Kidney (tissue), 14 donors: ENCODE measurements around the gene IFT88. TPM values are rescaled to one million over a fixed set of nuclear protein-coding genes. Genes with fewer than 3 reads are reported as not detected.
A peak's percentile ranks its signal among the peaks of the same experiment; 100 is the strongest.

Source experiments
- DNase-seq, 5 donors: peaks; one replicate each; pipeline ENCODE4 v3.0.0-alpha.2; 2013 to 2020
- FAIRE-seq: peaks from 2 replicates; lab custom pipeline; 2012; peaks lifted over from hg19 to GRCh38; lab: Jason Lieb, UNC
- H3K27ac ChIP-seq, 2 donors: one replicate each; pipeline ENCODE4 v1.7.0; 2013; ENCODE audit warnings: low read depth in 2 of 2, low read length in 2 of 2, inconsistent platforms in 1 of 2
- H3K27me3 ChIP-seq: one replicate; pipeline ENCODE4 v1.7.1; 2013; ENCODE audit warnings: low read length, inconsistent platforms; ENCODE audit not compliant: control insufficient read depth, insufficient read depth
- H3K36me3 ChIP-seq, 3 donors: one replicate each; pipeline versions ENCODE4 v1.7.0 to v1.7.1; 2013; ENCODE audit warnings: low read length in 3 of 3, control low read depth in 1 of 3, inconsistent platforms in 1 of 3; ENCODE audit not compliant: insufficient read depth in 3 of 3, control insufficient read depth in 2 of 3
- H3K4me1 ChIP-seq, 3 donors: one replicate each; pipeline versions ENCODE4 v1.7.0 to v1.7.1; 2013; ENCODE audit warnings: low read length in 3 of 3, inconsistent platforms in 1 of 3, low read depth in 1 of 3; ENCODE audit not compliant: control insufficient read depth in 2 of 3, insufficient read depth in 2 of 3
- H3K4me3 ChIP-seq, 3 donors: one replicate each; pipeline versions ENCODE4 v1.7.0 to v1.8.1; 2013; ENCODE audit warnings: low read length in 3 of 3, control low read depth in 1 of 3, inconsistent platforms in 1 of 3
- H3K9ac ChIP-seq, 3 donors: one replicate each; pipeline versions ENCODE4 v1.7.0 to v1.7.1; 2013; ENCODE audit warnings: low read length in 3 of 3, control low read depth in 1 of 3, inconsistent platforms in 1 of 3
- H3K9me3 ChIP-seq, 3 donors: one replicate each; pipeline versions ENCODE4 v1.7.0 to v1.7.1; 2013; ENCODE audit warnings: low read length in 3 of 3, control low read depth in 1 of 3, inconsistent platforms in 1 of 3; ENCODE audit not compliant: control insufficient read depth in 2 of 3, insufficient read depth in 1 of 3
- intact Hi-C: fragments of 100-400 bp; cut with DNase I; formaldehyde crosslinking; loops from one replicate; pipeline ENCODE4 v1.11.1; 2022
- polyA plus RNA-seq: library from polyadenylated mRNA; stranded (reverse); fragments of 350-450 nt; fragmentation: Illumina TruSeq; extraction: RNeasy Lipid Tissue Mini Kit (QIAGEN cat#74804); gene quantifications from one replicate; pipeline ENCODE4 v1.2.3, GENCODE V29; 2014; ENCODE audit warnings: low read depth, low replicate concordance; ENCODE audit not compliant: insufficient read depth
- total RNA-seq: library from RNA; stranded (reverse); fragmentation: NEBNext Ultra II Directional; extraction: Animal tissue kit (Norgen Biotek cat#: 25700); gene quantifications from one replicate; pipeline ENCODE4 v1.2.1, GENCODE V29; 2021
- TF ChIP-seq, protein P1 (sequence below): IDR thresholded peaks from 3 replicates; pipeline ENCODE4 v1.5.1; 2012; ENCODE audit warnings: mild to moderate bottlenecking, moderate library complexity, borderline replicate concordance; ENCODE audit not compliant: insufficient read depth; ENCODE audit errors: extremely low read depth
- donor health status: control.
- donor health status: control.
- donor health status: control.
- donor health status: control.
- donor health status: control.
- donor health status: DM: yes; HTN: yes; CAD: no.
- donor health status: Normal renal cell carcinoma (clear cell type).

Gene IFT88
- total and polyA plus RNA-seq, 2 donors from 2014 or later, result 20.2 to 30.3 TPM

DNA sequence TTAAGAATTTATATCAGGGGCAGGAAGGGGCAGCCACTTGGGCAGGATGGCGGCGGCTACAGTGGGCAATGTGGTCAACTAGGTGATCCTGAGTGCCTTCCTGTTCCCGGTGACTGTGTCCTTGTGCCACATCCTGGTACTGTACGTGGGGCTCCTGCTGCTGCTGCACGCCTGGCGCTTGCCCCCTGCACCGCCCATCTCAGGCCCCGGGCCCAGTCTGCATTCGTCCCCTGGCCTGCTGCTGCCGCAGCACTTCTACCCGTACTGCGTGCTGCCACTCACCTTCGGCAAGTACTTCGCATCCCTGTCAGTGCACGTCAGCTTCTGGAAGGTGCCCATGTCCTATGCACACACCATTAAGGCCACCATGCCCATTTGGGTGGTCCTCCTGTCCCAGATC, 40.1 kb downstream of the IFT88 start:
- H3K9ac ChIP-seq, result no peak overlapping the region

DNA sequence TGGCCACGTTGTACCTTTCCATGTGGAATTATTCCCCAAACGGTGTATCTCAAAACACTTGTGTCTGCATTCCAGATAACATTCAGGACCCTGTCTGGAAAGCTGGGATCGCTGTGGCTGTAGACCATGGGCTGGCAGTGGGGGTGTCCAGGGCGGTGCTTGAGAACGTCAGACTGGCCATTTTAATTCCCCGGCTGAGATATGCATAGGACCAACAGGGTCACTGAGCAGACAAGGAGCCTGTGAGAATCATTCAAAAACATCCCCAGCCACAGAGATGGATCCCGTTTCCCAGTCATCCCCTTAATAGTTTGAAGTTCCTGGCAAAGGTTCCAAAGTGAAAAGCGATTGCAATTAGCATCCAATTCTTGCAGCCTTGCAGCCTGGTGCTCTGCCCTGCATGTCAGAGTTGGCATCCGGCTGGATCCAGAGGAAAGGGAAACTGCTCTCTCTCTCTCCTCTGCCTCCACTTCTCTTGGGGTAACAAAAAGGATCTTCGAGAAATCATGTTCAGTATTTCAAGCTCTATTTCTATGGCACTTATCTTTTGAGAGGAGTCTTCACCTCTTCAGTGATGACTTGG, 41.6 kb downstream of the IFT88 start:
- H3K27ac ChIP-seq, result no peak overlapping the region
- H3K36me3 ChIP-seq, result peaks cover 0 to 19% (median 18%) of the 10 kb centered on the region in 3 donors
- H3K9ac ChIP-seq, result no peak overlapping the region
- H3K27me3 ChIP-seq, result no peaks in the 10 kb centered on the region
- TF ChIP-seq, protein P1, sequence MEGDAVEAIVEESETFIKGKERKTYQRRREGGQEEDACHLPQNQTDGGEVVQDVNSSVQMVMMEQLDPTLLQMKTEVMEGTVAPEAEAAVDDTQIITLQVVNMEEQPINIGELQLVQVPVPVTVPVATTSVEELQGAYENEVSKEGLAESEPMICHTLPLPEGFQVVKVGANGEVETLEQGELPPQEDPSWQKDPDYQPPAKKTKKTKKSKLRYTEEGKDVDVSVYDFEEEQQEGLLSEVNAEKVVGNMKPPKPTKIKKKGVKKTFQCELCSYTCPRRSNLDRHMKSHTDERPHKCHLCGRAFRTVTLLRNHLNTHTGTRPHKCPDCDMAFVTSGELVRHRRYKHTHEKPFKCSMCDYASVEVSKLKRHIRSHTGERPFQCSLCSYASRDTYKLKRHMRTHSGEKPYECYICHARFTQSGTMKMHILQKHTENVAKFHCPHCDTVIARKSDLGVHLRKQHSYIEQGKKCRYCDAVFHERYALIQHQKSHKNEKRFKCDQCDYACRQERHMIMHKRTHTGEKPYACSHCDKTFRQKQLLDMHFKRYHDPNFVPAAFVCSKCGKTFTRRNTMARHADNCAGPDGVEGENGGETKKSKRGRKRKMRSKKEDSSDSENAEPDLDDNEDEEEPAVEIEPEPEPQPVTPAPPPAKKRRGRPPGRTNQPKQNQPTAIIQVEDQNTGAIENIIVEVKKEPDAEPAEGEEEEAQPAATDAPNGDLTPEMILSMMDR, result no peak
- no peaks in the 10 kb centered on the region for H3K9me3 ChIP-seq
- no peak overlapping the region for H3K4me3 ChIP-seq
- intact Hi-C loops, result no loop called here
- FAIRE-seq (no peak), DNase-seq (no peak)
- H3K4me1 ChIP-seq, result no peaks in the 10 kb centered on the region

More for the DNA sequence above, 40.1 kb downstream of the IFT88 start:
- TF ChIP-seq, protein P1, result no peak
- intact Hi-C loops, result no loop called here
- H3K27me3 ChIP-seq, result no peaks in the 10 kb centered on the region
- H3K36me3 ChIP-seq, result peaks cover 0 to 23% (median 18%) of the 10 kb centered on the region in 3 donors
- H3K27ac ChIP-seq, result no peak overlapping the region
- H3K4me3 ChIP-seq, result no peak overlapping the region
- peak in 1 of 5 donors; percentile 63 for DNase-seq
- H3K9me3 ChIP-seq, result no peaks in the 10 kb centered on the region
- no peaks in the 10 kb centered on the region for H3K4me1 ChIP-seq
- FAIRE-seq, result no peak

GRCh38 chr13:20609145-20609544, 42.2 kb downstream of the IFT88 start:
- no peak for DNase-seq
- Histone ChIP-seq H3K4me1 (no peaks in the 10 kb centered on the region), H3K27ac (no peak overlapping the region), H3K9me3 (no peaks in the 10 kb centered on the region), H3K36me3 (peaks cover 0 to 19% (median 18%) of the 10 kb centered on the region in 3 donors), H3K4me3 (no peak overlapping the region), H3K9ac (no peak overlapping the region), H3K27me3 (no peaks in the 10 kb centered on the region)
- TF ChIP-seq, protein P1, result no peak
- no peak for FAIRE-seq
- intact Hi-C loops, result no loop called here
